Ovary (tissue), 3 donors: ENCODE results near the gene SAMHD1.
"Not testable (repeated sequence)": the region's sequence is repeated elsewhere in the genome, so short reads cannot be mapped to it uniquely, and the experiment has no call there.

Source experiments
- CTCF ChIP-seq, 3 donors: fragments of 450-650 bp in 2 of 3; fragments of 200-600 bp in 1 of 3; IDR thresholded peaks; one replicate each; pipeline versions ENCODE4 v1.5.1 to v1.8.0; 2016 to 2022; ENCODE audit warnings: antibody characterized with exemption in 3 of 3, mild to moderate bottlenecking in 1 of 3
- POLR2A ChIP-seq: fragments of 450-650 bp; IDR thresholded peaks from one replicate; pipeline ENCODE4 v1.6.1; 2017; ENCODE audit warnings: antibody characterized with exemption, mild to moderate bottlenecking, moderate library complexity
- donor health status: DM: no; HTN: no; CAD: no.

- TF ChIP-seq CTCF (IDR thresholded peaks at IDR 0.05); POLR2A: not testable (repeated sequence)
These were observed 48.7 kb upstream of the SAMHD1 start for GRCh38 chr20:37000171-37000570.
